ENCODE measurements around the gene GRHL3. TPM values are rescaled to one million over a fixed set of nuclear protein-coding genes. Genes with fewer than 3 reads are reported as not detected.

GRHL3 gene
- total RNA-seq, 1 experiment from 2014 or later: 2.5 TPM

GRCh38 chr1:24277420-24278169 is 41.6 kb upstream of the GRHL3 start:
- POLR2A ChIA-PET: no interaction called here
- H3K27me3 Mint-ChIP-seq (ENCODE audit: low read depth): no peaks in the 10 kb centered on the region
- CTCF ChIA-PET: interaction anchor here (0.6 to 1.5 kb wide), 4 partner anchors 14 to 115 kb away, joined by 3 to 5 read pairs (median 5); no protein-coding TSS in a partner anchor

GRCh38 chr1:24278726-24279125 is 40.4 kb upstream of the GRHL3 start:
- Mint-ChIP-seq H3K27ac (no peak overlapping the region), H3K4me3 (no peak overlapping the region), H3K9me3 (peaks cover 18% of the 10 kb centered on the region), H3K36me3 (no peaks in the 10 kb centered on the region), H3K4me1 (no peaks in the 10 kb centered on the region), H3K27me3 (ENCODE audit: low read depth) (no peaks in the 10 kb centered on the region)
- no peak for DNase-seq (ENCODE audit: low spot score)
- ChIA-PET CTCF (interaction anchor here (1.5 kb wide), 2 partner anchors 13 to 77 kb away, joined by 5 read pairs; no protein-coding TSS in a partner anchor), POLR2A (no interaction called here)
- ATAC-seq: no peak
- TF ChIP-seq FOXP1 (CRISPR knock-in tag; IDR thresholded peaks at IDR 0.05; ENCODE audit: borderline replicate concordance) (no peak), ZMAT4 (CRISPR knock-in tag; IDR thresholded peaks at IDR 0.05) (no peak), PRRX2 (CRISPR knock-in tag; IDR thresholded peaks at IDR 0.05) (no peak), ZNF423 (CRISPR knock-in tag; IDR thresholded peaks at IDR 0.05) (no peak), RELA (CRISPR knock-in tag; IDR thresholded peaks at IDR 0.05; ENCODE audit: borderline replicate concordance) (no peak), ATF3 (CRISPR knock-in tag; conservative IDR thresholded peaks at IDR 0.05) (no peak), ZNF263 (CRISPR knock-in tag; IDR thresholded peaks at IDR 0.05; ENCODE audit: low read depth) (no peak), IRF1 (CRISPR knock-in tag; IDR thresholded peaks at IDR 0.05) (no peak), MYBL2 (CRISPR knock-in tag; IDR thresholded peaks at IDR 0.05) (no peak)

More at GRCh38 chr1:24277420-24278169, 41.6 kb upstream of the GRHL3 start:
- Mint-ChIP-seq H3K4me3 (no peak overlapping the region), H3K36me3 (no peaks in the 10 kb centered on the region; the same call in 1 of the 2 replicates), H3K9me3 (peaks cover 24% of the 10 kb centered on the region), H3K4me1 (no peaks in the 10 kb centered on the region), H3K27ac (no peak overlapping the region)
- no peak for TF ChIP-seq USF2 (CRISPR knock-in tag; IDR thresholded peaks at IDR 0.05)
- TF ChIP-seq FOXK1 (CRISPR knock-in tag; IDR thresholded peaks at IDR 0.05): no peak
- TF ChIP-seq RELA (CRISPR knock-in tag; IDR thresholded peaks at IDR 0.05; ENCODE audit: borderline replicate concordance): no peak
- no peak for TF ChIP-seq SMAD4 (CRISPR knock-in tag; IDR thresholded peaks at IDR 0.05)
- no peak for TF ChIP-seq GRHL2 (CRISPR knock-in tag; IDR thresholded peaks at IDR 0.05; ENCODE audit: insufficient replicate concordance, severe bottlenecking)
- no peak for TF ChIP-seq GTF2I (CRISPR knock-in tag; conservative IDR thresholded peaks at IDR 0.05)
- no peak for TF ChIP-seq ZBTB43 (CRISPR knock-in tag; IDR thresholded peaks at IDR 0.05)
- no peak for DNase-seq (ENCODE audit: low spot score)
- no peak for ATAC-seq

- POLR2A ChIA-PET: no interaction called here
- H3K27ac Mint-ChIP-seq: no peak overlapping the region
- TF ChIP-seq NFATC4 (CRISPR knock-in tag; IDR thresholded peaks at IDR 0.05): no peak
- TF ChIP-seq SP1 (CRISPR knock-in tag; conservative IDR thresholded peaks at IDR 0.05): no peak
- no peak for TF ChIP-seq NR1H2 (CRISPR knock-in tag; IDR thresholded peaks at IDR 0.05)
- TF ChIP-seq TEAD1 (CRISPR knock-in tag; IDR thresholded peaks at IDR 0.05): no peak
- TF ChIP-seq ZNF423 (CRISPR knock-in tag; IDR thresholded peaks at IDR 0.05): no peak
- no peak for TF ChIP-seq FOXP1 (CRISPR knock-in tag; IDR thresholded peaks at IDR 0.05; ENCODE audit: borderline replicate concordance)
- TF ChIP-seq USF1 (CRISPR knock-in tag; IDR thresholded peaks at IDR 0.05): no peak
- no peak for TF ChIP-seq ARID4B (CRISPR knock-in tag; IDR thresholded peaks at IDR 0.05; ENCODE audit: borderline replicate concordance)
- no peak for TF ChIP-seq MYBL2 (CRISPR knock-in tag; IDR thresholded peaks at IDR 0.05)
- TF ChIP-seq NR2C2 (CRISPR knock-in tag; IDR thresholded peaks at IDR 0.05): no peak
Measured at GRCh38 chr1:24279590-24280232, 39.4 kb upstream of the GRHL3 start.

More at GRCh38 chr1:24279590-24280232, 39.4 kb upstream of the GRHL3 start:
- ATAC-seq (no peak), DNase-seq (ENCODE audit: low spot score) (no peak)
- Mint-ChIP-seq H3K27me3 (ENCODE audit: low read depth) (no peaks in the 10 kb centered on the region), H3K9me3 (0 out of 2 replicates have a peak, but pooled peaks cover 10% of the 10 kb centered on the region), H3K36me3 (no peaks in the 10 kb centered on the region), H3K4me3 (no peak overlapping the region), H3K4me1 (no peaks in the 10 kb centered on the region)
- CTCF ChIA-PET: no interaction called here
